H9 (cell line): ENCODE data around the gene LRRN1. TPM values are rescaled to one million over a fixed set of nuclear protein-coding genes. Genes with fewer than 3 reads are reported as not detected.

Experiments used
- DNase-seq: peaks from one replicate; pipeline ENCODE4 v3.0.0-alpha.2; 2017
- H2AFZ ChIP-seq: one replicate; pipeline ENCODE4 v1.6.1; 2013; ENCODE audit warnings: mild to moderate bottlenecking, low read length, control low read depth, moderate library complexity
- H2AK5ac ChIP-seq: 2 replicates; pipeline ENCODE4 v1.6.1; 2013; ENCODE audit warnings: low read length, control low read depth, mixed read lengths; ENCODE audit not compliant: insufficient read length
- H2BK120ac ChIP-seq: one replicate; pipeline ENCODE4 v1.6.1; 2013; ENCODE audit warnings: low read depth, mild to moderate bottlenecking, low read length, control low read depth, inconsistent platforms; ENCODE audit not compliant: poor library complexity, severe bottlenecking
- H2BK12ac ChIP-seq: 2 replicates; pipeline ENCODE4 v1.6.1; 2013; ENCODE audit warnings: low read length, control low read depth, mixed read lengths, low read depth; ENCODE audit not compliant: insufficient read length
- H2BK15ac ChIP-seq: 2 replicates; pipeline ENCODE4 v1.6.1; 2013; ENCODE audit warnings: low read depth, low read length, control low read depth
- H2BK20ac ChIP-seq: one replicate; pipeline ENCODE4 v1.6.1; 2013; ENCODE audit warnings: low read depth, mild to moderate bottlenecking, low read length, control low read depth, inconsistent platforms; ENCODE audit not compliant: poor library complexity, severe bottlenecking
- H2BK5ac ChIP-seq: 2 replicates; pipeline ENCODE4 v1.6.1; 2013; ENCODE audit warnings: low read length, control low read depth, mixed read lengths; ENCODE audit not compliant: insufficient read length
- H3K14ac ChIP-seq: 2 replicates; pipeline ENCODE4 v1.6.1; 2013; ENCODE audit warnings: low read length, control low read depth; ENCODE audit not compliant: insufficient read depth
- H3K18ac ChIP-seq: 2 replicates; pipeline ENCODE4 v1.6.1; 2013; ENCODE audit warnings: low read depth, mild to moderate bottlenecking, mixed read lengths, low read length, control low read depth; ENCODE audit not compliant: insufficient read length
- H3K23ac ChIP-seq: 2 replicates; pipeline ENCODE4 v1.6.1; 2013; ENCODE audit warnings: low read length, control low read depth, mixed read lengths, low read depth; ENCODE audit not compliant: insufficient read length
- H3K23me2 ChIP-seq: 2 replicates; pipeline ENCODE4 v1.6.1; 2013; ENCODE audit warnings: low read depth, mild to moderate bottlenecking, mixed read lengths, low read length, control low read depth; ENCODE audit not compliant: insufficient read length, poor library complexity, severe bottlenecking
- H3K27ac ChIP-seq: 2 replicates; pipeline ENCODE4 v1.5.1; 2013; ENCODE audit warnings: low read length, control low read depth, mixed read lengths, low read depth; ENCODE audit not compliant: insufficient read length
- H3K27me3 ChIP-seq: 2 replicates; pipeline ENCODE4 v1.6.1; 2013; ENCODE audit warnings: low read length, control low read depth, inconsistent platforms; ENCODE audit not compliant: insufficient read depth
- H3K4ac ChIP-seq: 2 replicates; pipeline ENCODE4 v1.6.1; 2013; ENCODE audit warnings: low read depth, mild to moderate bottlenecking, control low read depth, inconsistent platforms, low read length, moderate library complexity
- H3K4me1 ChIP-seq: 2 replicates; pipeline ENCODE4 v1.6.1; 2013; ENCODE audit warnings: low read length, control low read depth, inconsistent platforms; ENCODE audit not compliant: insufficient read depth
- H3K4me2 ChIP-seq: 2 replicates; pipeline ENCODE4 v1.6.1; 2013; ENCODE audit warnings: low read length, control low read depth, mixed read lengths; ENCODE audit not compliant: insufficient read length, insufficient read depth
- H3K56ac ChIP-seq: 2 replicates; pipeline ENCODE4 v1.6.1; 2013; ENCODE audit warnings: low read depth, mild to moderate bottlenecking, mixed read lengths, low read length, control low read depth; ENCODE audit not compliant: insufficient read length
- H3K79me1 ChIP-seq: 2 replicates; pipeline ENCODE4 v1.6.1; 2013; ENCODE audit warnings: low read depth, mild to moderate bottlenecking, moderate library complexity, low read length, control low read depth, inconsistent platforms; ENCODE audit not compliant: insufficient read depth, poor library complexity, severe bottlenecking
- H3K79me2 ChIP-seq: 2 replicates; pipeline ENCODE4 v1.6.1; 2013; ENCODE audit warnings: low read length, control low read depth, inconsistent platforms; ENCODE audit not compliant: insufficient read depth
- H3K9ac ChIP-seq: 2 replicates; pipeline ENCODE4 v1.6.1; 2013; ENCODE audit warnings: low read length, control low read depth, mixed read lengths; ENCODE audit not compliant: insufficient read length; ENCODE audit errors: extremely low read depth
- H3K9me3 ChIP-seq: one replicate; pipeline ENCODE4 v1.6.1; 2013; ENCODE audit warnings: low read depth, low read length, inconsistent platforms; ENCODE audit not compliant: control insufficient read depth
- H3T11ph ChIP-seq: one replicate; pipeline ENCODE4 v1.6.1; 2013; ENCODE audit warnings: mild to moderate bottlenecking, low read length, control low read depth, inconsistent platforms
- H4K20me1 ChIP-seq: one replicate; pipeline ENCODE4 v1.6.1; 2013; ENCODE audit not compliant: control insufficient read depth, insufficient read length, insufficient read depth
- H4K5ac ChIP-seq: 2 replicates; pipeline ENCODE4 v1.6.1; 2013; ENCODE audit warnings: low read depth, mild to moderate bottlenecking, mixed read lengths, low read length, control low read depth; ENCODE audit not compliant: insufficient read length
- H4K8ac ChIP-seq: replicated peaks from 2 replicates; pipeline ENCODE4 v1.6.1; 2013; ENCODE audit warnings: low read length, control low read depth, mixed read lengths, low read depth; ENCODE audit not compliant: insufficient read length
- H4K91ac ChIP-seq: 2 replicates; pipeline ENCODE4 v1.6.1; 2013; ENCODE audit warnings: low read depth, mild to moderate bottlenecking, moderate library complexity, mixed read lengths, low read length, control low read depth; ENCODE audit not compliant: insufficient read length
- H3K27ac Mint-ChIP-seq, 3 experiments: 2 replicates in 2 of 3; 3 replicates in 1 of 3; pipeline ENCODE4 v1.8.0; 2020 to 2021; ENCODE audit warnings: mixed read lengths in 3 of 3, mild to moderate bottlenecking in 1 of 3, moderate library complexity in 1 of 3
- H3K27me3 Mint-ChIP-seq: 2 replicates; pipeline ENCODE4 v1.8.0; 2021; ENCODE audit warnings: low read depth, mild to moderate bottlenecking, moderate library complexity, mixed read lengths
- H3K36me3 Mint-ChIP-seq, 3 experiments: 2 replicates in 2 of 3; 3 replicates in 1 of 3; pipeline ENCODE4 v1.8.0; 2020 to 2021; ENCODE audit warnings: low read depth in 3 of 3, mixed read lengths in 3 of 3; ENCODE audit not compliant: insufficient read depth in 1 of 3
- H3K4me1 Mint-ChIP-seq, 2 experiments: 2 replicates each; pipeline ENCODE4 v1.8.0; 2020; ENCODE audit warnings: mixed read lengths in 2 of 2
- H3K4me3 Mint-ChIP-seq, 2 experiments: 2 replicates in 1 of 2; 3 replicates in 1 of 2; pipeline ENCODE4 v1.8.0; 2020 to 2021; ENCODE audit warnings: mild to moderate bottlenecking in 2 of 2, mixed read lengths in 2 of 2, moderate library complexity in 1 of 2
- H3K9me3 Mint-ChIP-seq, 2 experiments: 2 replicates in 1 of 2; 3 replicates in 1 of 2; pipeline ENCODE4 v1.8.0; 2020; ENCODE audit warnings: mild to moderate bottlenecking in 2 of 2, mixed read lengths in 2 of 2, moderate library complexity in 1 of 2
- CTCF ChIP-seq: fragments of 200-600 bp; sonication (generic); conservative IDR thresholded peaks from 3 replicates; pipeline ENCODE4 v1.8.0; 2021; ENCODE audit warnings: antibody characterized with exemption, mild to moderate bottlenecking
- WGBS: extraction: QIAGEN DNeasy Blood & Tissue Kit; methylation state at CpG from one replicate; pipeline ENCODE4 v1.1.7; 2013; ENCODE audit warnings: missing lambda C conversion rate, low lambda C conversion rate, mixed read lengths; ENCODE audit not compliant: insufficient read length; ENCODE audit errors: extremely low coverage; 5-methylcytosine and 5-hydroxymethylcytosine counted together
- total RNA-seq: library from RNA; stranded (reverse); gene quantifications from 2 replicates; pipeline ENCODE4 v1.2.1, GENCODE V29; 2021

Gene LRRN1
- total RNA-seq, 1 experiment from 2014 or later, result 269 TPM

GRCh38 chr3:3771094-3771493 is 28.1 kb upstream of the LRRN1 start:
- H3K9me3 Mint-ChIP-seq, result peaks cover 12 to 18% of the 10 kb centered on the region in 2 experiments; a peak in 4 of 5 replicates

More at GRCh38 chr3:3771094-3771493, 28.1 kb upstream of the LRRN1 start:
- H2BK20ac ChIP-seq, result no peak overlapping the region
- peaks cover 3 to 6% of the 10 kb centered on the region in 2 experiments for H3K4me1 Mint-ChIP-seq
- H3K56ac ChIP-seq, result no peak overlapping the region
- no peak overlapping the region for H3K27ac ChIP-seq
- H3K23me2 ChIP-seq, result no peaks in the 10 kb centered on the region
- H3K36me3 Mint-ChIP-seq, result peaks cover 0 to 6% (median 0%) of the 10 kb centered on the region in 3 experiments; a peak in 2 of 7 replicates
- no peak overlapping the region for H2BK15ac ChIP-seq
- H3K79me2 ChIP-seq, result no peaks in the 10 kb centered on the region
- no CpG with 5 or more reads among the region's 3 CpGs for WGBS
- no peak overlapping the region for H3K18ac ChIP-seq
- H4K8ac ChIP-seq, result no peak overlapping the region
- H2AFZ ChIP-seq, result no peak overlapping the region
- H3K9me3 ChIP-seq, result no peaks in the 10 kb centered on the region
- H2AK5ac ChIP-seq, result no peak overlapping the region
- no peaks in the 10 kb centered on the region; the same call in 1 of the 2 replicates for H3K4me1 ChIP-seq
- H3K4me2 ChIP-seq, result no peak overlapping the region
- DNase-seq, result no peak
- no peak overlapping the region for H2BK120ac ChIP-seq
- no peaks in the 10 kb centered on the region for H3K79me1 ChIP-seq
- H3K23ac ChIP-seq, result no peak overlapping the region
- no peak overlapping the region for H2BK5ac ChIP-seq
- H4K20me1 ChIP-seq, result no peaks in the 10 kb centered on the region
- no peak overlapping the region for H3K27ac Mint-ChIP-seq
- H3K9ac ChIP-seq, result no peak overlapping the region
- H4K91ac ChIP-seq, result no peak overlapping the region
- no peak overlapping the region for H3K4ac ChIP-seq
- H3K27me3 ChIP-seq, result no peaks in the 10 kb centered on the region
- no peaks in the 10 kb centered on the region for H3K27me3 Mint-ChIP-seq
- H3K14ac ChIP-seq, result no peak overlapping the region
- no peak for TF ChIP-seq CTCF
- H2BK12ac ChIP-seq, result no peak overlapping the region
- no peak overlapping the region for H4K5ac ChIP-seq
- no peak overlapping the region for H3T11ph ChIP-seq
- H3K4me3 Mint-ChIP-seq, result no peak overlapping the region
